Measurements from ENCODE around the gene SENP6.

DNA sequence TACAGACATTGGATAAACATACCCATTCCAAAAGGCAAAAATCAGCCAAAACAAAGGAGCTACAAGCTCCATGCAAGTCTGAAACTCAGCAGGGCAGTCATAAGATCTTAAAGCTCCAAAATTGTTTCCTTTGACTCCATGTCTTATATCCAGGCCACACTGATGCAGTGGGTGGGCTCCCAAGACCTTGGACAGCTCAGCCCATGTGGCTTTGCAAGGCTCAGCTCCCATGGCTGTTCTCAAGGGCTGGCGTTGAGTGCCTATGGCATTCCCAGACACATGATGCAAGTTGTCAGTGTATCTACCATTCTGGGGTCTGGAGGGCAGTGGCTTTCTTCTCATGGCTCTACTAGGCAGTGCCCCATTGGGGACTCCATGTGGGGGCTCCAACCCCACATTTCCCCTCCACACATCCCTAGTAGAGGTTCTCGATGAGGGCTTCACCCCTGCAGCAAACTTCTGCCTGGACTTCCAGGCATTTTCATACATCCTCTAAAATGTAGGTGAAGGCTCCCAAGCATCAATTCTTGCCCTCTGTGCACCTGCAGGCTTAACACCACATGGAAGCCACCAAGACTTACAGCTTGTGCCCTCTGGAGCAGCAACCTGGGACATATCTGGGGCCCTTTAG lies 35.4 kb upstream of the SENP6 start:
- TF ChIP-seq POLR2A (IDR thresholded peaks at IDR 0.05): no peak
- TF ChIP-seq, protein P1, sequence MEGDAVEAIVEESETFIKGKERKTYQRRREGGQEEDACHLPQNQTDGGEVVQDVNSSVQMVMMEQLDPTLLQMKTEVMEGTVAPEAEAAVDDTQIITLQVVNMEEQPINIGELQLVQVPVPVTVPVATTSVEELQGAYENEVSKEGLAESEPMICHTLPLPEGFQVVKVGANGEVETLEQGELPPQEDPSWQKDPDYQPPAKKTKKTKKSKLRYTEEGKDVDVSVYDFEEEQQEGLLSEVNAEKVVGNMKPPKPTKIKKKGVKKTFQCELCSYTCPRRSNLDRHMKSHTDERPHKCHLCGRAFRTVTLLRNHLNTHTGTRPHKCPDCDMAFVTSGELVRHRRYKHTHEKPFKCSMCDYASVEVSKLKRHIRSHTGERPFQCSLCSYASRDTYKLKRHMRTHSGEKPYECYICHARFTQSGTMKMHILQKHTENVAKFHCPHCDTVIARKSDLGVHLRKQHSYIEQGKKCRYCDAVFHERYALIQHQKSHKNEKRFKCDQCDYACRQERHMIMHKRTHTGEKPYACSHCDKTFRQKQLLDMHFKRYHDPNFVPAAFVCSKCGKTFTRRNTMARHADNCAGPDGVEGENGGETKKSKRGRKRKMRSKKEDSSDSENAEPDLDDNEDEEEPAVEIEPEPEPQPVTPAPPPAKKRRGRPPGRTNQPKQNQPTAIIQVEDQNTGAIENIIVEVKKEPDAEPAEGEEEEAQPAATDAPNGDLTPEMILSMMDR (IDR thresholded peaks at IDR 0.05): no peak

All from gastroesophageal sphincter (tissue), 3 donors.